Trophoblast cell (in vitro differentiated cells and primary cell): Measurements from ENCODE around the gene PAM16.

ENCODE experiments used
- DNase-seq, 2 donors: peaks; one replicate each; pipeline ENCODE4 v3.0.0-alpha.2; 2016
- H2AFZ ChIP-seq: 2 replicates; pipeline ENCODE4 v1.6.1; 2013; ENCODE audit warnings: low read length, moderate library complexity, mild to moderate bottlenecking; ENCODE audit not compliant: insufficient read depth, poor library complexity
- H2AK5ac ChIP-seq: 2 replicates; pipeline ENCODE4 v1.6.1; 2013; ENCODE audit warnings: mild to moderate bottlenecking, low read length
- H2BK120ac ChIP-seq: 2 replicates; pipeline ENCODE4 v1.6.1; 2013; ENCODE audit warnings: low read length, mild to moderate bottlenecking, moderate library complexity; ENCODE audit not compliant: insufficient read depth, poor library complexity
- H2BK12ac ChIP-seq: 2 replicates; pipeline ENCODE4 v1.6.1; 2013; ENCODE audit warnings: mild to moderate bottlenecking, low read length, moderate library complexity
- H2BK5ac ChIP-seq: 2 replicates; pipeline ENCODE4 v1.6.1; 2013; ENCODE audit warnings: low read length, low read depth, moderate library complexity, mild to moderate bottlenecking; ENCODE audit not compliant: poor library complexity
- H3K14ac ChIP-seq: 2 replicates; pipeline ENCODE4 v1.6.1; 2013; ENCODE audit warnings: mild to moderate bottlenecking, low read length
- H3K18ac ChIP-seq: 2 replicates; pipeline ENCODE4 v1.6.1; 2013; ENCODE audit warnings: mild to moderate bottlenecking, low read length
- H3K23ac ChIP-seq: 2 replicates; pipeline ENCODE4 v1.6.1; 2013; ENCODE audit warnings: low read length
- H3K27ac ChIP-seq: 2 replicates; pipeline ENCODE4 v1.5.1; 2013; ENCODE audit warnings: low read depth, mild to moderate bottlenecking, inconsistent platforms, low read length, moderate library complexity
- H3K27me3 ChIP-seq: 2 replicates; pipeline ENCODE4 v1.6.1; 2013; ENCODE audit warnings: inconsistent platforms, mild to moderate bottlenecking, low read length, moderate library complexity; ENCODE audit not compliant: insufficient read depth
- H3K36me3 ChIP-seq, 2 experiments: 1 replicate in 1 of 2; 2 replicates in 1 of 2; pipeline ENCODE4 v1.6.1; 2013; ENCODE audit warnings: low read length in 2 of 2, mild to moderate bottlenecking in 2 of 2, moderate library complexity in 1 of 2; ENCODE audit not compliant: insufficient read depth in 2 of 2, control insufficient read depth in 1 of 2
- H3K4ac ChIP-seq: 2 replicates; pipeline ENCODE4 v1.6.1; 2013; ENCODE audit warnings: low read depth, mild to moderate bottlenecking, low read length, moderate library complexity
- H3K4me1 ChIP-seq, 2 experiments: 1 replicate in 1 of 2; 2 replicates in 1 of 2; pipeline ENCODE4 v1.6.1; 2013; ENCODE audit warnings: low read length in 2 of 2, mild to moderate bottlenecking in 2 of 2, moderate library complexity in 1 of 2; ENCODE audit not compliant: insufficient read depth in 2 of 2, control insufficient read depth in 1 of 2
- H3K4me2 ChIP-seq: 2 replicates; pipeline ENCODE4 v1.6.1; 2013; ENCODE audit warnings: inconsistent platforms, mild to moderate bottlenecking, low read length, moderate library complexity
- H3K4me3 ChIP-seq: 2 replicates; pipeline ENCODE4 v1.5.1; 2013; ENCODE audit warnings: mild to moderate bottlenecking, low read depth, low read length, inconsistent platforms
- H3K79me1 ChIP-seq: one replicate; pipeline ENCODE4 v1.6.1; 2013; ENCODE audit warnings: low read length
- H3K79me2 ChIP-seq: 2 replicates; pipeline ENCODE4 v1.6.1; 2013; ENCODE audit warnings: low read length, mild to moderate bottlenecking; ENCODE audit not compliant: control insufficient read depth, insufficient read depth, poor library complexity
- H3K9ac ChIP-seq: 2 replicates; pipeline ENCODE4 v1.6.1; 2013; ENCODE audit warnings: mild to moderate bottlenecking, low read length
- H3K9me3 ChIP-seq: 2 replicates; pipeline ENCODE4 v1.6.1; 2013; ENCODE audit warnings: low read depth, mild to moderate bottlenecking, control low read depth, inconsistent platforms, low read length; ENCODE audit not compliant: insufficient read depth
- H4K12ac ChIP-seq: 2 replicates; pipeline ENCODE4 v1.6.1; 2013; ENCODE audit warnings: low read depth, mild to moderate bottlenecking, low read length, moderate library complexity
- H4K8ac ChIP-seq: 2 replicates; pipeline ENCODE4 v1.6.1; 2013; ENCODE audit warnings: low read depth, mild to moderate bottlenecking, low read length, moderate library complexity
- H4K91ac ChIP-seq: one replicate; pipeline ENCODE4 v1.6.1; 2013; ENCODE audit warnings: low read depth, mild to moderate bottlenecking, low read length, moderate library complexity
- WGBS: extraction: QIAGEN DNeasy Blood & Tissue Kit; methylation state at CpG from one replicate; pipeline ENCODE4 v1.1.7; 2013; ENCODE audit warnings: missing lambda C conversion rate; ENCODE audit not compliant: insufficient read length, insufficient coverage; ENCODE audit errors: extremely low coverage; 5-methylcytosine and 5-hydroxymethylcytosine counted together

Gene PAM16

DNA sequence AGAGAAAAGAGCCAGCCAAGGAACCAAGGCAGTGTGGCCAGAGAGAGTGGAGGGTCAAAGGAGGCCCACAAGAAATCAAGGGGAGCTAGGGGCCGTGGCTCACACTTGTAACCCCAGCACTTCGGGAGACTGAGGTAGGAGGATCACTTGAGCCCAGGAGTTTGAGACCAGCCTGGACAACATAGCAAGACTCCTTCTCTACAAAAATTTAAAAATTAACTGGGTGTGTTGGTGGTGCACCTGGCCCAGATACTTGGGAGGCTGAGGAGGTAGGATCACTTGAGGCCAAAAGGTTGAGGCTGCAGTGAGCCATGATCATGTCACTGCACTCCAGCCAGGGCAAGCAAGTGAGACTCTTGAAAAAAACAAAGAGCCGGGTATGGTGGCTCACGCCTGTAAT is 59.4 kb downstream of the PAM16 start:
- peaks cover 5% of the 10 kb centered on the region for H3K79me2 ChIP-seq
- no peak overlapping the region for H3K14ac ChIP-seq
- no peak overlapping the region for H4K91ac ChIP-seq
- no CpG with 5 or more reads among the region's 4 CpGs for WGBS
- H3K18ac ChIP-seq = no peak overlapping the region
- H3K23ac ChIP-seq = no peak overlapping the region
- no peak overlapping the region for H2BK120ac ChIP-seq
- H3K4me3 ChIP-seq = no peak overlapping the region
- H2BK12ac ChIP-seq = no peak overlapping the region
- no peak overlapping the region for H2AK5ac ChIP-seq
- H3K9me3 ChIP-seq = no peaks in the 10 kb centered on the region
- H3K27ac ChIP-seq = no peak overlapping the region
- H3K4me1 ChIP-seq = peaks cover 27 to 30% of the 10 kb centered on the region in 2 experiments
- DNase-seq = no peak
- no peak overlapping the region for H3K9ac ChIP-seq
- H3K4me2 ChIP-seq = no peak overlapping the region
- no peak overlapping the region for H2AFZ ChIP-seq
- no peak overlapping the region for H3K4ac ChIP-seq
- H4K8ac ChIP-seq = no peak overlapping the region
- no peaks in the 10 kb centered on the region for H3K36me3 ChIP-seq
- H4K12ac ChIP-seq = no peak overlapping the region
- no peak overlapping the region for H2BK5ac ChIP-seq
- H3K79me1 ChIP-seq = peaks cover 15% of the 10 kb centered on the region
- H3K27me3 ChIP-seq = no peaks in the 10 kb centered on the region
